Measurements from ENCODE around the gene CPLANE2. TPM values are rescaled to one million over a fixed set of nuclear protein-coding genes. Genes with fewer than 3 reads are reported as not detected.

CPLANE2 gene
- total and polyA plus RNA-seq, 10 donors, result 2.1 to 7.6 (median 5.3) TPM

DNA sequence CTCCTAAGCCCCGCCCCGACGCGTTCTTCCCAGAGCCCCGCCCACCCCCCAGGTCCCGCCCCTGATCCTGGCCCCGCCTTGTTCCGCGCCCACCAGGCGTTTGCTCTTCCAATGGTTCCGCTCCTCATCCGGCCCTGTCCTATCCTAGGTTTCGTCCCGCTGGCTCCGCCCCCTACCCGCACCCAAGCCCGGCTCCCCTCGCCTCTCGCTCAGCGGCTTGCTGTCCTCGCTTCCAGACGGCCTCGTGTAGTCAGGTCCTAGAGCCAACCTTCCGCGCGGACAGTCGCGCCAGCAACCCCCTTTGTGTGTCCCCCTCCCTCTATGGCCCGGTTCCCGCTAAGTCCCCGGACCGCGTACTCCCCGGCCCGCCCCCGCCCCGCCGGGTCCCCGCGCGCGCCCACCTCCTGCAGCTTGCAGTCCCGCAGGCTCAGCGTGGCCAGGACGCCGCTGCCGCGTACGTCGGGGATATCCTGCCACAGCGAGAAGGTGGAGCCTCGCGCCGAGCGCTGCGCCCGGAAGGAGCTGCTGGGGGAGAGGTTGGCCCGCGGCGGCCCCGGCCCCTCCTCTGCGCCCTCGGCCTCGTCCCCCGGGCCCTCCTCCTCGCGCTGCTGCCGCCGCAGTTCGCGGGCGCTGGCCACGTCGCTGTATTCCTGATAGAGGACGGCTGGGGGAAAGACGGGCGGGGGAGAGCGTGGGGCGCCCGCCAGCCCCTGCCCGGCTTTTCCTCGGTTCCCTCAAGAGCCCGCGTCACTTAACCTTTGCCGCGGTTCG is 30.3 kb downstream of the CPLANE2 start:
- peak; percentile 98 for DNase-seq
- TF ChIP-seq POLR2A (IDR thresholded peaks at IDR 0.05) (peak in 2 of 3 donors; percentile 16 to 33), POLR2AphosphoS5 (IDR thresholded peaks at IDR 0.05) (peak; percentile 89 to 94 (median 91))
- TF ChIP-seq, protein P1, sequence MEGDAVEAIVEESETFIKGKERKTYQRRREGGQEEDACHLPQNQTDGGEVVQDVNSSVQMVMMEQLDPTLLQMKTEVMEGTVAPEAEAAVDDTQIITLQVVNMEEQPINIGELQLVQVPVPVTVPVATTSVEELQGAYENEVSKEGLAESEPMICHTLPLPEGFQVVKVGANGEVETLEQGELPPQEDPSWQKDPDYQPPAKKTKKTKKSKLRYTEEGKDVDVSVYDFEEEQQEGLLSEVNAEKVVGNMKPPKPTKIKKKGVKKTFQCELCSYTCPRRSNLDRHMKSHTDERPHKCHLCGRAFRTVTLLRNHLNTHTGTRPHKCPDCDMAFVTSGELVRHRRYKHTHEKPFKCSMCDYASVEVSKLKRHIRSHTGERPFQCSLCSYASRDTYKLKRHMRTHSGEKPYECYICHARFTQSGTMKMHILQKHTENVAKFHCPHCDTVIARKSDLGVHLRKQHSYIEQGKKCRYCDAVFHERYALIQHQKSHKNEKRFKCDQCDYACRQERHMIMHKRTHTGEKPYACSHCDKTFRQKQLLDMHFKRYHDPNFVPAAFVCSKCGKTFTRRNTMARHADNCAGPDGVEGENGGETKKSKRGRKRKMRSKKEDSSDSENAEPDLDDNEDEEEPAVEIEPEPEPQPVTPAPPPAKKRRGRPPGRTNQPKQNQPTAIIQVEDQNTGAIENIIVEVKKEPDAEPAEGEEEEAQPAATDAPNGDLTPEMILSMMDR (IDR thresholded peaks at IDR 0.05 in 8 of 11, conservative IDR thresholded peaks at IDR 0.05 in 3 of 11), result peak in 2 of 11 experiments; percentile 11 to 38
- Histone ChIP-seq H3K27me3 (replicated peaks in 1 of 7) (no peaks in the 10 kb centered on the region), H3K9me3 (no peaks in the 10 kb centered on the region), H3K4me3 (peak overlapping the region; percentile 24 to 87 (median 56)), H3K36me3 (peaks cover 0 to 25% (median 6%) of the 10 kb centered on the region in 6 donors), H3K4me1 (peaks cover 6 to 29% (median 17%) of the 10 kb centered on the region in 6 donors), H3K27ac (peak overlapping the region; percentile 86 to 97 (median 94))
- intact Hi-C loops (cut with DNase I; ENCODE audit: low total_unique reads), result no loop called here
- WGBS, 5 donors, result 0 to 2% (median 1%) methylated on average over 47 to 87 of the region's 87 CpGs

DNA sequence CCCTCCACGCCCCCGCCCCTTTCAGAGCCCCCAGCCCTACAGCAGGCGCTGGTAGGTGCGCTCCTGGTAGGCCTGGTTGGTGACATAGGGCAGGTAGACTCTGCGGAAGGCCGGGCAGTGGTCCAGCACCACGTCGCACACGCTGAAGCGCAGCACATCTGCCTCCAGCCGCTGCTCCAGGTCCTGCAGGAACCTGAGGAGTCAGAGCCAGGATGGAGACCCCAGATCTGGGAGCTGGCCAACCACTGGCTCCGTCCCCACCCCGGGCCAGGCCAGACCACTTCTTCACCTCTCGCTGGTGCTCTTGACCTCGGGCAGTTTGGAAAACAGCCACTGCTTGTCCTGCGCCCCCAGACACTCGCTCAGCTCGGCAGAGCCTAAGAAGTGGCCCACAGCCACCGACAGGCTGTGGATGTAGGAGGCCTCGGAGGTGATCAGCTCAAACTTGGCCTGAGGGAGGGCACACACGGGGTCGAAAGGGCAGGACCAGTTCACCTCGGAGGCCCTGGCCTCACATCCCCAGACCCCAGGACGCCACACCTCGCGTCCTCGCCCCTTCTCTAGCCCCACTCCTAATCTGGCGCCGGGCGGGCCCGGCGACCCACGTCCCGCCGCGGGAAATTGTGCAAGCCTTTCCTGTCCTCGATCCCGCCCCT is 31.0 kb downstream of the CPLANE2 start:
- peak overlapping the region; percentile 24 to 87 (median 56) for H3K4me3 ChIP-seq
- intact Hi-C loops (cut with DNase I; ENCODE audit: low total_unique reads), result no loop called here
- peaks cover 6 to 29% (median 17%) of the 10 kb centered on the region in 6 donors for H3K4me1 ChIP-seq
- peak; percentile 88 for DNase-seq
- H3K27ac ChIP-seq, result peak overlapping the region; percentile 66 to 97 (median 94)
- peaks cover 0 to 32% (median 6%) of the 10 kb centered on the region in 6 donors for H3K36me3 ChIP-seq
- TF ChIP-seq POLR2AphosphoS5 (IDR thresholded peaks at IDR 0.05) (no peak), POLR2A (IDR thresholded peaks at IDR 0.05) (no peak)
- TF ChIP-seq, protein P1 (IDR thresholded peaks at IDR 0.05 in 8 of 11, conservative IDR thresholded peaks at IDR 0.05 in 3 of 11), result no peak
- no peaks in the 10 kb centered on the region for H3K9me3 ChIP-seq
- H3K27me3 ChIP-seq (replicated peaks in 1 of 7), result no peaks in the 10 kb centered on the region
- 29 to 70% (median 38%) methylated on average over 17 to 38 of the region's 38 CpGs for WGBS, 5 donors

DNA sequence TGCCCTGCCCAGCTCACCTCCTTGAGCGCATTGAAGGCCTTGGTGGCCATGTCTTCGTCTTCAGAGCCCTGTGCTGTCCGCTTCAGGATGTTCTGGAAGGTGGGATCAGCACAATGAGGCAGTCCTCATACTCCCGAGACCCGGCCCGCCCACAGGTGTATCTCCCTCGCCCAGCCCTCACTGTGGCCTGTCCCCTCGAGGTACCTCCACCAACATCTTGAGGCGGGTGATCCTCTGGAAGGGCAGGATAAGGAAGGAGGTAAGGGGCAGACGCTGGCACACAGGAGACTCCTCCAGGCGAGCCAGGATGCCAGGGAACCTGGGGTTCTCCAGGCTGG is 31.7 kb downstream of the CPLANE2 start:
- intact Hi-C loops (cut with DNase I; ENCODE audit: low total_unique reads), result no loop called here
- Histone ChIP-seq H3K27ac (peak overlapping the region in 1 of 8 donors; percentile 96), H3K4me1 (peaks cover 6 to 29% (median 17%) of the 10 kb centered on the region in 6 donors), H3K27me3 (replicated peaks in 1 of 7) (no peaks in the 10 kb centered on the region), H3K4me3 (peak overlapping the region in 1 of 8 donors; percentile 71), H3K36me3 (peaks cover 0 to 35% (median 6%) of the 10 kb centered on the region in 6 donors), H3K9me3 (no peaks in the 10 kb centered on the region)
- 91 to 98% (median 94%) methylated on average over 4 to 11 of the region's 11 CpGs for WGBS, 5 donors
- peak; percentile 82 for DNase-seq
- TF ChIP-seq, protein P1 (IDR thresholded peaks at IDR 0.05 in 8 of 11, conservative IDR thresholded peaks at IDR 0.05 in 3 of 11), result no peak
- TF ChIP-seq POLR2AphosphoS5 (IDR thresholded peaks at IDR 0.05) (no peak), POLR2A (IDR thresholded peaks at IDR 0.05) (no peak)

Measured in spleen (tissue), 11 donors.